Upper lobe of left lung (tissue), 4 donors: Measurements from ENCODE around the gene MAN1B1.

Experiments used
- EP300 ChIP-seq, 4 donors: sonication (generic); formaldehyde crosslinking; IDR thresholded peaks; one replicate each; pipeline ENCODE4 v1.5.1; 2017; ENCODE audit warnings: antibody characterized with exemption in 4 of 4, control low read depth in 2 of 4
- POLR2A ChIP-seq, 4 donors: fragments of 450-650 bp; IDR thresholded peaks; one replicate each; pipeline ENCODE4 v1.5.1; 2016 to 2017; ENCODE audit warnings: antibody characterized with exemption in 4 of 4, mild to moderate bottlenecking in 2 of 4
- POLR2AphosphoS5 ChIP-seq, 2 donors: sonication (generic); formaldehyde crosslinking; IDR thresholded peaks; one replicate each; pipeline ENCODE4 v1.5.1; 2017; ENCODE audit warnings: antibody characterized with exemption in 2 of 2
- TF ChIP-seq, protein P1 (sequence below), 6 experiments: fragments of 450-650 bp in 4 of 6; fragments of 200-600 bp in 2 of 6; sonication (generic) in 2 of 6; IDR thresholded peaks; one replicate each; pipeline ENCODE4 v1.5.1; 2016 to 2019; ENCODE audit warnings: antibody characterized with exemption in 6 of 6

DNA sequence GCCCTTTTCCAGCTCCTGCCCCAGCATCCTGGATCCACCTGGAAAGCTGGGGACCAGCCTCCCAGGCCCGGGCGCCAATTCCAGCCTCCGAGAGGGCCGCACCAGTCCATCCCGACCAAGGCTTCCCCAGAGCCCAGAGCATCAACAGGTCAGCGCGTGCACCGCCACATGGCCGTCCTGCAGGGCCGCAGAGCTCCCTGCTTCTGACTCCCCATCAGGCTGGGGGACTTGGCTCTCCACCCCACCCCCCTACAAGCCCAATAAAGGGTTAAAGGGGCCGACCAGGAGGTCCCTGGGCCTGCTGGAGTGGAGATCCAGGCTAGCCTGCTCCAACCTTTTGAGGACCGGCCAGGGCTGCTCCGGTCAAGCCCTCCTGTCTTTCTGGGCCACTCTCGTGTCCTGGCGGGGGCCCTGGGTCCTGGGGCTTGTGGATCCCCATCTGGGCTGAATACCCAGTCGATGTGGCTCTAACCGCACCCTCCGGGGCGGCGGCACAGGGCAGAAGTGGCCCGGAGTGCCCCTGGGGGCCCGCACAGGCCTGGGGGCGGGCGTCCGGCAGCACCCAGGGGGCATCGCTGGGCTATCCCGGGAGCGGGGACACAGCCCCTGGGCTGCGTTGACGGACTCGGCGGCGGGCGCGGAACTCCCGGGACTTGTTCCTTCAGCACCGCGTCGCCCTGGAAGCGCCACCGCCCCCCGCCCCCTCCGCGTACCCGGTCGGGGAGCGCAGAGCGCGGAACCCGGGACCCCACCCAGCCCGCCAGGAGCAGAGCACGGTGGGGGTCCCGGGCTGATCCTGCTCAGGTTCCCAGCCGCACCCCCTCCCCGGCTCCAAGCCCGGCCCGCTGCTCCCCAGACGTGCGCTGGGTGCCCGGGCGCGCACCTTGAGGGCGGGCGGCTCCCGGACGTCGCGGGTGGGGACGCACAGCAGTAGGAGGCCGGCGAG, 33.5 kb upstream of the MAN1B1 start:
- TF ChIP-seq, protein P1, sequence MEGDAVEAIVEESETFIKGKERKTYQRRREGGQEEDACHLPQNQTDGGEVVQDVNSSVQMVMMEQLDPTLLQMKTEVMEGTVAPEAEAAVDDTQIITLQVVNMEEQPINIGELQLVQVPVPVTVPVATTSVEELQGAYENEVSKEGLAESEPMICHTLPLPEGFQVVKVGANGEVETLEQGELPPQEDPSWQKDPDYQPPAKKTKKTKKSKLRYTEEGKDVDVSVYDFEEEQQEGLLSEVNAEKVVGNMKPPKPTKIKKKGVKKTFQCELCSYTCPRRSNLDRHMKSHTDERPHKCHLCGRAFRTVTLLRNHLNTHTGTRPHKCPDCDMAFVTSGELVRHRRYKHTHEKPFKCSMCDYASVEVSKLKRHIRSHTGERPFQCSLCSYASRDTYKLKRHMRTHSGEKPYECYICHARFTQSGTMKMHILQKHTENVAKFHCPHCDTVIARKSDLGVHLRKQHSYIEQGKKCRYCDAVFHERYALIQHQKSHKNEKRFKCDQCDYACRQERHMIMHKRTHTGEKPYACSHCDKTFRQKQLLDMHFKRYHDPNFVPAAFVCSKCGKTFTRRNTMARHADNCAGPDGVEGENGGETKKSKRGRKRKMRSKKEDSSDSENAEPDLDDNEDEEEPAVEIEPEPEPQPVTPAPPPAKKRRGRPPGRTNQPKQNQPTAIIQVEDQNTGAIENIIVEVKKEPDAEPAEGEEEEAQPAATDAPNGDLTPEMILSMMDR (IDR thresholded peaks at IDR 0.05) = no peak
- no peak for TF ChIP-seq POLR2A (IDR thresholded peaks at IDR 0.05)
- no peak for TF ChIP-seq POLR2AphosphoS5 (IDR thresholded peaks at IDR 0.05)
- TF ChIP-seq EP300 (IDR thresholded peaks at IDR 0.05) = no peak
